Epidermal melanocyte (primary cell): Measurements from ENCODE around the gene MCM9.
"Not testable (repeated sequence)": the region's sequence is repeated elsewhere in the genome, so short reads cannot be mapped to it uniquely, and the experiment has no call there.

Source experiments
- DNase-seq: peaks from one replicate; pipeline ENCODE4 v3.0.0; 2011; ENCODE audit warnings: low spot score; ENCODE audit not compliant: insufficient read length

Gene MCM9

GRCh38 chr6:118800394-118801071, 134.4 kb downstream of the MCM9 start:
- DNase-seq, result peak; percentile 90

- DNase-seq, result no peak
Measured at GRCh38 chr6:118799826-118800225, 135.1 kb downstream of the MCM9 start.

- not testable (repeated sequence) for DNase-seq
Measured at GRCh38 chr6:118796548-118796947, 138.4 kb downstream of the MCM9 start.

GRCh38 chr6:118791499-118791898, 143.5 kb downstream of the MCM9 start:
- no peak for DNase-seq

- DNase-seq, result no peak
Measured at GRCh38 chr6:118789954-118790353, 145.0 kb downstream of the MCM9 start.

- no peak for DNase-seq
Measured at GRCh38 chr6:118789419-118789818, 145.5 kb downstream of the MCM9 start.

- DNase-seq, result no peak
Measured at GRCh38 chr6:118788702-118789101, 146.3 kb downstream of the MCM9 start.

GRCh38 chr6:118787724-118788423, 147.1 kb downstream of the MCM9 start:
- DNase-seq, result no peak

GRCh38 chr6:118786596-118787453, 148.1 kb downstream of the MCM9 start:
- DNase-seq, result no peak

- DNase-seq, result no peak
Measured at GRCh38 chr6:118785601-118786000, 149.4 kb downstream of the MCM9 start.

GRCh38 chr6:118784641-118785164, 150.3 kb downstream of the MCM9 start:
- DNase-seq, result peak; percentile 53

GRCh38 chr6:118783931-118784550, 150.9 kb downstream of the MCM9 start:
- no peak for DNase-seq

GRCh38 chr6:118782651-118783050, 152.3 kb downstream of the MCM9 start:
- DNase-seq, result no peak

- DNase-seq, result no peak
Measured at GRCh38 chr6:118781897-118782296, 153.1 kb downstream of the MCM9 start.

GRCh38 chr6:118780668-118781067, 154.3 kb downstream of the MCM9 start:
- DNase-seq, result no peak

GRCh38 chr6:118776607-118777549, 158.1 kb downstream of the MCM9 start:
- peak; percentile 71 for DNase-seq

- no peak for DNase-seq
Measured at GRCh38 chr6:118775381-118775780, 159.6 kb downstream of the MCM9 start.

- DNase-seq, result no peak
Measured at GRCh38 chr6:118774581-118774980, 160.4 kb downstream of the MCM9 start.

- DNase-seq, result no peak
Measured at GRCh38 chr6:118772886-118773285, 162.1 kb downstream of the MCM9 start.

GRCh38 chr6:118771253-118771652, 163.7 kb downstream of the MCM9 start:
- no peak for DNase-seq
